ENCODE results near the gene KAZN.

The KAZN gene

DNA sequence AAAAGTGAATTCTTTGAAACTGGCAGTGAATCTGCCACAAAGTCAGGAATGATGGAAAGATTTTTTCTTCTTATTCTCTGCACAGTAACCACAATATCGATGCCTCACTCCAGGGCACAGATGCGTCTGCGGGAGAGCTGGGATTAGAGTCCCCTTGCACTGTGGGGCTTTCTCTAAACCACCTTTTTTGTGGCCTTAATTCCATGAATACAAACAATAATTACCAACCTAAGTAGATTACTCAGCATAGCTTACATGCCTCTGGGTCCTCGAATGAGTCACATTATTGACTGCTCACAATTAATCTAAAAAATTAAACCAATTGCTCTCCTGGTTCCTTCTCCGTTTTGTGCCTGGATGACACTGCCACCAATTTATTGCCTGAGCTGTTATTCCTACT lies 125.8 kb downstream of the KAZN start:
- no peak for FAIRE-seq
- no peak for TF ChIP-seq CTCF (IDR thresholded peaks at IDR 0.05; ENCODE audit: insufficient read depth, missing control alignments)
- DNase-seq (ENCODE audit: insufficient read length, low spot score), result no peak

- FAIRE-seq (no peak), DNase-seq (ENCODE audit: insufficient read length, low spot score) (no peak)
- TF ChIP-seq CTCF (IDR thresholded peaks at IDR 0.05; ENCODE audit: insufficient read depth, missing control alignments), result no peak
Measured at GRCh38 chr1:14724678-14725077, 126.2 kb downstream of the KAZN start.

- no peak for TF ChIP-seq CTCF (IDR thresholded peaks at IDR 0.05; ENCODE audit: insufficient read depth, missing control alignments)
- DNase-seq (ENCODE audit: insufficient read length, low spot score), result no peak
- no peak for FAIRE-seq
Measured at GRCh38 chr1:14725238-14725637, 126.8 kb downstream of the KAZN start.

GRCh38 chr1:14725695-14726094 lies 127.2 kb downstream of the KAZN start:
- FAIRE-seq (no peak), DNase-seq (ENCODE audit: insufficient read length, low spot score) (no peak)
- no peak for TF ChIP-seq CTCF (IDR thresholded peaks at IDR 0.05; ENCODE audit: insufficient read depth, missing control alignments)

DNA sequence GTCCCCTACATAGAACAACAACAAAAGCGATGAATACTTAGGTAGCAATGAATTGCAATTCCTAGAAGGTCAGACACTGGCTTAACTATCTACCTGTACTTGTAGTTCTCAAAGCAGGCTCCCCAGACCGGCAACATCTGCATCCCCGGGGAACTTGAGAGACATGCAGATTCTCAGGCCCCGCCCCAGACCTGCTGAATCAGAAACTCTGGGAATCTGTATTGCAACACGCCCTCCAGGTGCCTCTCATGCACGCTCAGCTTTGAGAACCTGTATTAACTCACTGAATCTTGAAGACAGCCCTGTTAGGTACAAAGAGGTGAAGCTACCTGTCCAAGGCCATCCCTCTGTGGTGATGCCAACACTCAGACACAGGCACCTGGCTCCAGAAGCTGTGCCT lies 128.1 kb downstream of the KAZN start:
- FAIRE-seq (no peak), DNase-seq (ENCODE audit: insufficient read length, low spot score) (no peak)
- TF ChIP-seq CTCF (IDR thresholded peaks at IDR 0.05; ENCODE audit: insufficient read depth, missing control alignments), result no peak

DNA sequence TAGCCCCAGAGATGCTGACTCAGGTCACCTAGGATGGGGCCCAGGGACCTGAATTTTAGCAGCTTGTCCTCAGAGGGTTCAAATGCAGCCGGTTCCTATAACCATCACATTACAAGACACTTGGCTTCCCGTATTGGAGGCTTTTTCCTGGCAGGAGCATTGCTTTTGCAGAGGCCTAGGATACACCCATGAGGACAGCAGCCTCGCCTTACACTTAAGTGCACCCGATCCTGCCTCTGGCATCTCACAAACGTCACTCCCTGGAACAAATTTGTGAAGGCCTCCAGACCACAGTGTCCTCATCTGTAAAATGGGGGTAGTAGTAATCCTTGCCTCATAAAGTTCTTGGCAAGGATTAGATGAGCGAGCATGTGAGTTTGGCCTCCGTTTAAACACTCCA lies 130.0 kb downstream of the KAZN start:
- no peak for TF ChIP-seq CTCF (IDR thresholded peaks at IDR 0.05; ENCODE audit: insufficient read depth, missing control alignments)
- FAIRE-seq, result no peak
- DNase-seq (ENCODE audit: insufficient read length, low spot score), result no peak

- TF ChIP-seq CTCF (IDR thresholded peaks at IDR 0.05; ENCODE audit: insufficient read depth, missing control alignments), result no peak
- DNase-seq (ENCODE audit: insufficient read length, low spot score), result no peak
- no peak for FAIRE-seq
Measured at GRCh38 chr1:14732728-14733047, 134.2 kb downstream of the KAZN start.
